D341Med (cell line): ENCODE measurements around the gene CDC42SE2.
"Not testable (repeated sequence)": the region's sequence is repeated elsewhere in the genome, so short reads cannot be mapped to it uniquely, and the experiment has no call there.

Experiments used
- DNase-seq: peaks from one replicate; pipeline ENCODE4 v3.0.0; 2012; ENCODE audit warnings: low spot score

CDC42SE2 gene

GRCh38 chr5:131250751-131251475 lies 12.9 kb upstream of the CDC42SE2 start:
- DNase-seq: no peak

DNA sequence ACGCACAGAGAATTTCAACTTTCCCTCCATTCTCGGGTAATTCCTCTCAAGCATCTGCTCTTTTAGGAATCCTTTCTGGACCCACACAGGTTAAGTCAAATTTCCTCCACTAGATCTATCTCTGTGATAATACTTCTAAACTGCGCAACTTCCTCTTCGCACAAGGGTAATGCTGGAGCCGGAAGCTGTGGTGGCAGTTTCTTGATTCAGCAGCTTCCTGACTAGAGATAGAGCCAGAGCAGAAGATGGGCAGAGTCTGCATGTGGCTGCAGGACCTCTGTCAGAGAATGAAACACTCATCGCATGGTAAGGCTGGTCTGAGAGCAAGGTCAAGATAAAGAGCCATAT lies 11.1 kb upstream of the CDC42SE2 start:
- DNase-seq: no peak

GRCh38 chr5:131254025-131254424 lies 9.8 kb upstream of the CDC42SE2 start:
- not testable (repeated sequence) for DNase-seq

- no peak for DNase-seq
These were observed 9.1 kb upstream of the CDC42SE2 start for GRCh38 chr5:131254741-131255140.

DNA sequence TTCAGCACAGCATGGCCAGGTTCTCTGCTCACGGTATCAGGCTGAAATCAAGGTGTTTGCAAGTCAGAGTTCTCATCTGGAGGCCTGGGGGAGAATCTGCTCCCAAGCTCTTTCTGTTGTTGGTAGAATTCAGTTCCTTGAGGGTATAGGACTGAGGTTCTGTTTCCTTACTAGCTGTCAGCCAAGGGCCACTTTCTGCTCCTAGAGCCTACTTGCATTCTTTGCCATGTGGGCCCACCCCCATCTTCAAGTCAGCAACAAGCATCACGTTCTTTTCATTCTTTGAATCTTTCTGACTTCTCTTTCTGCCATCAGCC lies 7.4 kb upstream of the CDC42SE2 start:
- no peak for DNase-seq

DNA sequence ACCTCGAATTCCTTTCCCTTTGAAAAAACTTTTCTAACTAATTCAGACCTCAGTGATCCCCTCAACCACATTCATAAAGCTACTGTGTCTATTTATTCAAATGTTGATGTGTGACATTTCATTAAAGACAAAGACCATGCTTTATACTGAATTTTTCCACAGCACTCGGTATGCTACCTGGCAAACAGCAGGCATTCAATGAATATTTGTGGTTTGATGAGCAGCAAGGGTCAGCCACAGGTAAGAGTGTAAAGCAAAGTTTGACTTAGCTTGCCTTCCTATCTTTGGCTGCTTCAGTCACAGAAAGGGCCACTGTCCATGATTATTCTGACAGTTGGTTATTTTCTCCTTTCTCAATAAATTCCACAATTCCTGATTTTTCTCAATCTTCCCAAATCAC lies 5.1 kb upstream of the CDC42SE2 start:
- no peak for DNase-seq

DNA sequence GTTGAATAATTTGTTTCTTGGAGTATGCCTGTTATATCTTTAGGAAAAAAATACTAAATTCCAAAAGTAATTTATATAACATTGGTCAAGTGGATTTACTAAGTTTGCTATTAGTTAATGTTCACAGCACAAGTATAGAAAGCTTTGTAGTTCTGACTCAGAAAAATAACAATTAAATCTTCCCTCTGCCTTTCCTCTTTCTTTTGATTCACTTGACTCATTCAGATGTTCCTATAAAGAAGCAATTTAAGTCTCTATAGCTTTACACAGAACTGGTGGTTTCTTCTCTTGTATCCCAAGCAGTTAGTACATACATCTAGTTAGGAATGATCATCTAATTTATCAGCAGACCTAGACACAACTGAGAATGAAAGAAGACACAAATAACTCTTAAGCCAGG lies 4.5 kb upstream of the CDC42SE2 start:
- DNase-seq: no peak

DNA sequence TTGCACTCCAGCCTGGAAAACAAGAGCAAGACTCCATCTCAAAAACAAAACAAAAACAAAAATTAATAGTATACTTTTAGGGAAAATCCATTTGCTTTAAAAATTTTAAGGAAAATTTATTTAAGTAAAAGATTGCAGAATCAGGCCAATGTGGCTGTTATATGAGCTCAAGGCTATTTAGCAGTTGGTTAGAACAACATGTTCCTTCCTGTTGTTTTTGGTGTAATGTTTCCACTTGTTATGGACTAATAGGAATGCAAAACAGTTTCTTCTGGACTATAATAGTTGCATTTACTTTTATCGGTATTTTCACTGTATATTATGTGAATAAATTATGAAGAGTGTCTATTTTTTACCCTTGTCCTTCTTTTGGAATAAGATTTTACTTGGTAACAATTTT lies 3.0 kb upstream of the CDC42SE2 start:
- no peak for DNase-seq

DNA sequence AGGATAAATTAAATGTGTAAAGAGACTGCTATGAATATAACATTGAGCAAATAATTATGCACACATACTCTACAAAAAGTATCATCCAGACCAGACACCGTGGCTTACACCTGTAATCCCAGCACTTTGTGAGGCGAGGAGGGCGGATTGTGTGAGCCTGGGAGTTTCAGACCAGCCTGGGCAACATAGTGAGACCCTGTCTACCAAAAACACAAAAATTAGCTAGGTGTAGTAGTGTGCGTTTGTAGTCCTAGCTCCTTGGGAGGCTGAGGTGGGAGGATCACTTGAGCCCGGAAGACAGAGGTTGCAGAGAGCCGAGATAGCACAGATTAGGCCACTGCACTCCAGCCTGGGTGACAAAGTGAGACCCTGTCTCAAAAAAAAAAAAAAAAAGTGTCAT lies 2.4 kb upstream of the CDC42SE2 start:
- DNase-seq: no peak

DNA sequence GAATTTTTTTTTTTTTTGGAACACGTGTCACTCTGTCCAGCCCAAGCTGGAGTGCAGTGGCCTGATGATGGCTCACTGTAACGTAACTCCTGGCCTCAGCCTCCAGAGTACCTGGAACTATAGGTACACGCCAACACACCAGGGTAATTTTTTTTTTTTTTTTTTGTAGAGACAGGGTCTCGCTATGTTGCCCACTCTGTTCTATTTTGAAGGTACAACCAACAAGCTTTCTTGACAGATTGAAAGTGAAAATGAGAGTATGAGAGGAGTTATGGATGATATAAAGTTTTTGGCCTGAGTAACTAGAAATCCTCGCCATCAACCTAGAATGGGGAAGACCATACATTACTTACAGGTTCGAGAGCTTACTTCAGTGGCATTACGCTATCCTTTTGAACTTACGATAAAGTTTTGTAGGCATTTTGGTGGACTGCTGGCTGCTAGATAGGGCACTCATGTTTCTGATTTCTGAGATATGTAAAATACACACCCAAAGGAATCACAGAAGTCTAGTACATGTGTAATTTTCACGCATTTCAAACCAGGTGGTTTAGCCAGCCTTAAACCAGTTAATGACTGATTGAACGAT lies 806 bp upstream of the CDC42SE2 start:
- no peak for DNase-seq

GRCh38 chr5:131264451-131265099 lies 722 bp downstream of the CDC42SE2 start:
- peak; percentile 62 for DNase-seq

- no peak for DNase-seq
These were observed 1.5 kb downstream of the CDC42SE2 start for GRCh38 chr5:131265311-131265803.

DNA sequence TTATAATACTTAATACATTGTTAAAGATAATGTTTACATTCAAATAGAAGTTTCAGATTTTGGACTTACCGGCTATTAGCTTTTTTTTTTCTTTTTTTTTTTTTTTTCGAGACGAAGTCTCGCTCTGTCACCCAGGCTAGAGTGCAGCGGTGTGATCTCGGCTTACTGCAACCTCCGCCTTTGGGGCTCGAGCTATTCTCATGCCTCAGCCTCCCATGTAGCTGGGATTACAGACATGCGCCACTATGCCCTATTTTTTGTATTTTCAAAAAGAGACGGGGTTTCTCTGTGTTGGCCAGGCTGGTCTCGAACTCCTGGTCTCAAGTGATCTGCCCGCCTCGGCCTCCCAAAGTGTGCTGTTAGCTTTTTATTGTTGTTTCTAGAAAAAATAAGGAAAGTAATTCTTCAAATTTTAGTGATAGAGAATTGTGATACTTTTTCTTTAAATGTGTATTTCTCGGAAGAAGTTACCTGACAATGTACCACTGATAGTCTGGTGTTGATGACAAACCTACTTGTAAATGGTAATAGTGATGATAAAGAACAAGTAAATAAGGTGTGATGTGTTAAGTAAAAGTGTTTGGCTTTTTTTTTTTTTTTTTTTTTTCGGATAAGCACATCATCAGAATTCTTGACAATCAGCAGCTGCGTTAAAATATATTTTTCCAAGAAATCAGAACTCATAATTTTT lies 2.7 kb downstream of the CDC42SE2 start:
- DNase-seq: no peak

GRCh38 chr5:131268758-131269370 lies 5.0 kb downstream of the CDC42SE2 start:
- DNase-seq: no peak

DNA sequence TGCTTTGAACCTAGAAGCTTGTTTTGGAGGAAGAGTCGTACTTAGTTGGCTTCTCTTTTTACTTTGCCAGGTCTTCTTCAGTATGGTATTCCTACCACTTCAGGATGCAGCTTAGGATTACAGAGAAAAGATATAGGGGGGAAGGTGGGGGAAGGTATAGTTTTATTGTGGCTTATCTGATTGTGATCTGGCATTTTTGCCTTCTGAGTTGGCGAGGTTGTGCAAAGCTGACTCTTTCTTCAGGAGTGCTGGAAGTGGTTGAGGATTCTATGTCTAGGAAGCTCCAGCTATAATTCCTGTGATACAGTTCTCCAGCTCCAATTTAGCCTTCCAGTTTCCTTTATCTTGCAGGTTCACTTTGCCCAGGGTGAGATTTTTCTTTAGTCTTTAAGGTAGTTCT lies 7.0 kb downstream of the CDC42SE2 start:
- DNase-seq: no peak

- DNase-seq: not testable (repeated sequence)
These were observed 8.0 kb downstream of the CDC42SE2 start for GRCh38 chr5:131271888-131272287.

DNA sequence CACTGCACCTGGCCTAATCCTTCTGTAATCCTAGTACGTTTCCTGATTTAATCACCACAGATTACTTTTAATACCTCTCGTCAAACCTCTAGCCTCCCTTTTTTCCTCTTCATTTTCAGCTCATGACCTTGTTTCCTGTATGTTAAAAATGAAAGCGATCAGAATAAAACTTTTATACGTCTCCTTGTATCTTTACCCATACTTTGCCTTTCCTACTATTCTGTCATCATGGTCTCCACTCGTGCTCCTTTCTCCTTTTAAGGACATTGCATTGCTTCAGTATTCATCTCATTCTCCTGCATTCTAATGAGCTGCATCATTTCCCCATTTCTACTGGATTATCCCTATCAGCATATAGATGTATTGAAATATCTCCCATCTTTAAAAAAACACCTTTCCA lies 8.5 kb downstream of the CDC42SE2 start:
- DNase-seq: no peak

DNA sequence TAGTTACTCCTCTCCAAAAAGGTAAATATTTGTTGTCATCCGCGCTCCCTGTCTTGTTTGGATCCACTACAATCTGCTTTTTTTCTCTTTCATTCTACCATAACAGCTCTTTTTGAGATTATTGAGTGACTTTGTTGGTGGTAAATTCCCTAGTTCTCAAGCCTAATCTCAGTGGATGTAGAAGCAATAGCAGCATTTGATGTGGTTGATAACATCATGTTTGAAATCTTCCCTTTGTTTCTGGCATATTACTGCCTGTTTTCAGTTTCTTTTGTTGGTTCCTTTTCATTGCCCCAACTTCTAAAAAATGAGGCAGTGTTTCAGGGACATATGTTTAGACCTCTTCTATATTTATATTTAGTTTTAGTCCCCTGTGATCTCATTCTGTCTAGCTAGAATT lies 8.9 kb downstream of the CDC42SE2 start:
- no peak for DNase-seq

DNA sequence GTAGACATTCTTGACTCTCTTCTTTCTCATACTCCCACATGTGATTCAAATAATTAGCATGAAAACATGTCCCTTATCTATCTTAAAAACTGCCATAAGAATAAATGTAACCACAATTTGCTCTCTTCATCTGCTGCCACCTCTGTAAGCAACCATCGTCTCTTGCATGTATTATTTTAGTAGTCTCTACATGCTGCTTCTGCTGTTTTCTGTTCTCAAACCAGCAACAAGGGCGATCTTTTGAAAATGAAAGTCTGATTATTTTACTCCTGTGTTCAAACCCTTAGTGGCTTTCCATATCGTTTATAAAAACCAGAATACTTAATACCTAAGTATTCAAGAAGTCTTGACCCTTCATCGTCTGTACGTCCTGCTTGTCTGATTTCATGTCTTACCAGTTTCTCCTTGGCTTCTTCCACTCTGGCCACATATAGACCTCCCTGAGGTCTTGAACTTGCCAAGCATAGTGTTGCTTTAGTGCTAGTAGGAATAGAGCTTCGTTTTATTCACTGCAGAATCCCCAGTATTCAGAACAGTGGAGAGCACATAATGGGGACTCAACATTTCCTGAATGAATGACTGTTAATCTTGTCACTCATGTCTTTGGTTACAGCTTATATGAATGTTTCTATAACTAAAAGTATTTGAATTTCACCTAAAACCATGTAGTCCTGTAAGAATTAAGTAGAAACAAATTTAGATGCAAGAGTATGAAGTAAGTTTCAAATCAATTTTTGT lies 10.6 kb downstream of the CDC42SE2 start:
- DNase-seq: no peak

DNA sequence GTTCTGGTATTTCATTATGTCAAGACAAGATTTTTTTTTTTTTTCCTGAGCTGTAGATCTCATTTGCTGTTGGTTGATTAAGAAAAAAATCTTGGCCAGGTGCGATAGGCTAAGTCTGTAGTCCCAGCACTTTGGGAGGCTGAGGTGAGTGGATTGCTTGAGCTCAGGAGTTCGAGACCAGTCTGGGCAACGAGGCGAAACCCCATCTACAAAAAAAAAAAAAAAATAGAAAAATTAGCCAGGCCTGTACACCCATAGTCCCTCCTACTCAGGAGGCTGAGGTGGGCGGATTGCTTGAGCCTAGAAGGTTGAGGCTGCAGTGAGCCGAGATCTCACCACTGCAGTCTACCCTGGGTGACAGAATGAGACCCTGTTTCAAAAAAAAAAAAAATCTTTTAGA lies 12.2 kb downstream of the CDC42SE2 start:
- DNase-seq: no peak

GRCh38 chr5:131277447-131277846 lies 13.6 kb downstream of the CDC42SE2 start:
- no peak for DNase-seq
